Activated CD8-positive, alpha-beta memory T cell treated with anti-CD3 and anti-CD28 coated beads, Interleukin-2, amount 50 U/mL, for 1 hour (primary cell): ENCODE data around the gene MCM6.
"Not testable (repeated sequence)": the region's sequence is repeated elsewhere in the genome, so short reads cannot be mapped to it uniquely, and the experiment has no call there.

Source experiments
- DNase-seq: peaks from one replicate; pipeline ENCODE4 v3.0.0-alpha.2; 2020; ENCODE audit errors: extremely low read depth

The MCM6 gene

DNA sequence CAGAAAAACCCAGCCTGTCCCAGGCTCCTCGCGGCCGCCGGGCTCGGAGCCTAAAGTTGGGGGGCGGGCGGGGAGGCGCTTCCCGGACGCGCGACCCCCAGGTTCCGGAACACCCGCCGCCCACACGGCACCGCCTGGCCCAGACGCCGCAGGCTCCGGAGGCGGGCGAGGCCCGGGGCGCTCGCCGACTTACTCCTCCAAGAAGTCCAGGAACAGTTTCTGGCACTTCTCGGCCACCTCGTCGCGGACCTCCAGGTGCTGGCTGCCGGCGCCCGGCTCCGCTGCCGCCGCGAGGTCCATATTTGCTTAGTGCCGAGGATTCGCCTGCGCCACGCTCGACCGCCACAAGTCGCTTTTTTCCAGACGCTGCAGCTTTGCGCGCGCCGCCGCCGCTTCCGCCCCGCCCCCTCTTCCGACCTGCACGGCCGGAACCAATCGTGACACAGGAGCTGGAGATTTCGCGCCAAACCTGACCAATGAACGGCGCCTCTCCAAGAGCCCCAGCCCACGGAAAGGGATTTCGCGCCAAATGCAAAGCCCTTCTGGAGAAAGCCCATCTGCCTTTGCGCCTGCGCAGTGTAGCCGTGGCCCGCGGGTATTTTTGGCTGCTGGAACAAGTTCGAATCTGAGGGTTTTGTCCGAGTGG is at the start of gene MCM6:
Gene MCM6 (minus strand): TSS at position 378 of the 646 bp plus-strand sequence. CDS start 78 bp downstream, at position 300.
- peak; percentile 97 for DNase-seq

DNA sequence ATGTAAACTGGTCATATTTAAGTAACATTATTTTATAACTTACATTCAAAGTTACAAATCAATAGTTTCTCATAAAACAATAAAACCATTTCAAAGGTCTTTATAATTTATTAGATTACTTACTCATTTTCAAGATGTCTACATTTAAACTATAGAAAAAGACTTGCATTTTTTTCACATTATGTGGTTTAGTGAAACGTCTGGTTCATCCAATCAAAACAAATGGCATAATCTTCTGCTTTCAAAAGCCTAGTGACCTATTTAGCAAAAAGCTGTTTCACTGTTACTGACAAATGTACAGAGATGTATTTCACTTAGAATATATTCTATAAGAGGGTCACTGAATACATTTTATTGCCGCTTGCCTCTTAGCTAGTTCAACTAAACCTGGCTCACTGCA is 49.3 kb upstream of the MCM6 start:
- no peak for DNase-seq

DNA sequence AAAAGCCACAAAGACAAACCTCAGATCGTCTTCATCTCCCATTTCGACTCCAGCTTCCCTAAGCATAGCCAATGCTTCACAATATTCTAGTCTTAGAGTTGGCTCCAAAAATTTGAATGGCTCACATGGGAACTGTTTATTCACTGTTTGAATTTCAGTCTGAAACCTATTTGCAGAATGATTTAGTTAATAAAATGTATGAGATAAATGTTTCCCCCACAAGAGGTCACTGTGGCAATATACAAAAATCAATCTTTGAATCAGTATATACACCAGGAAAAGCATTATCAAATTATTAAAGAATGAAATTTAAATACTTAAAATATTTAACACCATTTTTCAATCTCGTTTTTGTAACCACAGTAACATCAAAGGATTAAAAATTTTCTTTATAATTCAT is 40.0 kb upstream of the MCM6 start:
- DNase-seq: peak; percentile 9

DNA sequence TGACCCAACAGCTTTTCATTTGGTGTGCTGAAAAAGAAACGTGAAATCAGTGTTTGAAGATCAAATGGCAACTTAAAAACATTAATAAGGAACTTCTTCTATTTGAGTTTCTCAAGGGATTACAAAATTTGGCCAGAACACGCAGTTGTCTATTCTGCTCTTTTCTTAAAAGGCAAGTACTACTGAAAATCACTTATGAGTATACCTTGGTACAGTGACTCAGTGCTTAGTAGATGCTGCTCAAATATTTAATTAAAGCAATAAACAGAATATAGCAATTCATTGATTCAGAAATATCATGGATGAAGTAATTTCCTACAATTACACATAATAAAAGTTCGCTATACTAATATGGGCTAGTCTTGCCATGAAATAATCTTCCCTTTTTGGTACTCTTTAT is 38.2 kb upstream of the MCM6 start:
- DNase-seq: no peak

DNA sequence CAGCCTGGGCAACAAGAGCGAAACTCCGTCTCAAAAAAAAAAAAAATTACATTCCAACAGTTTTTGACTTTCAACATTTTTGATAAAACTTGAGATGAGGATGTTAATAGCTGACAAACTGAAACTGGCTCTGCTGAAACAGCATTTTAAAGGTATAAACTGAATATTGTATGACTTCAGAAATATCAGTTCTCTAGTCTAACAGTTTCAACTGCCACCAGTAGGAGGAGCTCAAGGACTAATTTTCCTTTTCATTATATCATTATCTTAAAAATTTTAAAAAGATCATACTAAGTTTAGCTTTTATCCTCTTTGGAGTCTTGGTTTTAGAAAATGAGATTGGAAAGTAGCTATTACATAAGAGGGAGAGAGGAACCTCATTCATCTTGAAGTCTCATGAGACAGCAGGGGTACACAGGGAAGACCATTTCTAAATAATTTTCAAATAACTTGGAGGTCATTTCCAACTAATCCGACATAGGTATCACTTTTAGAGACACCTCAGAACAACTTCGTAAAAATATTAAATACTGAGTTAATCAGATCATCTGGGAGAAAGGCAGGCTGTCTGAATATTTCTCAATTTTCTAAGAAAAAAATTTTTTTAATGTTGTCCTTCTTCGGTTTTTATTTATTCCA is 37.6 kb upstream of the MCM6 start:
- DNase-seq: peak; percentile 13

DNA sequence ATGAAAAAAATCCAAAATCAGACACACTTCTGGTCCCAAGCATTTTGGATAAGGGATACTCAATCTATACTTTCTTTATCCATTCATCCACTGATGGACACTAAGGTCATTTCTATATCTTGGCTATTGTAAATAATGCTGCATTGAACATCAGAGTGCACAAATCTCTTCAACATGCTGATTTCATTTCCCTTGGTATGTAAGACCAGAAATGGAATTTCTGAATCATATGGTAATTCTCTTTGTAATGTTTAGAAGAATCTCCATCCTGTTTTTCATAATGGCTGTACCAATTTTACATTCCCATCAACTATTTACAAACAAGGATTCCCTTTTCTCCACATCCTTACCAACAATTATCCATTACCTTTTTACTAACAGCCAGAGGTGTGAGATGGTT is 33.7 kb upstream of the MCM6 start:
- no peak for DNase-seq

DNA sequence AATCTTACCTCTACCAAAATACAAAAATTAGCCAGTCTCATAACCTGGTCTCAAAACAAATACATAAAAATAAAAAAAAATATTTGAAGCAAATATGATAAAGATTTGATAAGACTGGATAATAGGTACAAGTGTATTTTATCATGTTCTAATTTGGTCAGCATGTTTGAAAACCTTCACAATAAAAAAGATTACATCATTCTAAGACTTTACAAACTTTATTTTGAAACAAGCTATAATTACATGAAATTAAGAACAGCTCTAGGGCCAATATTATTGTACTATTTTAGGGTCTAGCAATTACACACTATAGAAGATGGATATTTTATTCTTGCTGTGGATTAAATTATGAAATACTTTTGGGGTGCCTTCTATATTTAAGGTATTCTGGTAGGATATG is 29.4 kb upstream of the MCM6 start:
- no peak for DNase-seq

GRCh38 chr2:135904341-135904989 is 28.2 kb upstream of the MCM6 start:
- no peak for DNase-seq

- no peak for DNase-seq
These were observed 27.4 kb upstream of the MCM6 start for GRCh38 chr2:135903650-135904049.

DNA sequence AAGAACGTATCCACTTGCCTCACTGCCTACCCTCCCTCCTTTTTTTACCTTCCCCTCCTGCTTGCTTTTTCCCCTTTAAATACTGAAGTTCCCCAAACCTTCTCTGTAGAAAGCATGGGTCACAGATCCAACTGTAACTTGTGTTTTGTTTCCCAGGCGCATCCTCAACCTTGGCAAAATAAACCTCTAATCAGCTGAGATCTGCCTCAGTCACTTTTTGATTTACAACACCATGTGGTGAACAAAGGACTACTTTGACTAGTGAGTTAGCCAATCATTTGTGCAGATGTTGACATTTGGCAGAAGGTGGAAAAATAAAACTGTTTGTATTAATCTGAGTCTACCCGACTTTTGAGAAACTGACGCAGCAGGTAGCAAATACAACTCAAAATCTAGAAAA is 23.3 kb upstream of the MCM6 start:
- DNase-seq: no peak

DNA sequence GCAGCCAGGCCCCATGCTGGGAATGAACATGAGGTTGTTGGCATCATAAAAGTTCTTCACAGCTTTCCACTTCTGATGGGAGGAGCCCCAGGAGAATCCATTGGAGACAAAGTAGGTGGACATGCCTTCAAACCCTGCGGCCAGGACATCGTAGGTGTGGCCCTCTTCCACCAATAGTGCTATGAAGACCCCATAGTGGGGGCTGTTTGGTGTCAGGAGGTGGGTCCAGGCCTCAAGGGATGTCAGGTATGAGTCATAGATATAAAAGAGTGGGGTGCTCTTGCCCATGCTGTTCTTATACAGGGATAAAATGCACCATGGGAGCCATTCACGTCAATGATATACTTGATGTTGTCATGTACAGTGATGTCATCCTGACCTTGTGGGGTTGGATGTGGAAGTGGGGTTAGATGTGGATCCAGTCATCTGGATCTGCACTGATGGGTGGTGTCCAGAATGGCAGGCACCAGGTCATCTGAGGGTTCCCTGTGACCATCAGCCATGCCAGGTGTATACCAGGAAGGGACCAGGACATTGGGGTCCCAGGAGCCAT is 22.1 kb upstream of the MCM6 start:
- no peak for DNase-seq

GRCh38 chr2:135894930-135895329 is 18.7 kb upstream of the MCM6 start:
- no peak for DNase-seq

GRCh38 chr2:135893374-135893794 is 17.1 kb upstream of the MCM6 start:
- no peak for DNase-seq

- DNase-seq: no peak
These were observed 14.6 kb upstream of the MCM6 start for GRCh38 chr2:135890835-135891234.

DNA sequence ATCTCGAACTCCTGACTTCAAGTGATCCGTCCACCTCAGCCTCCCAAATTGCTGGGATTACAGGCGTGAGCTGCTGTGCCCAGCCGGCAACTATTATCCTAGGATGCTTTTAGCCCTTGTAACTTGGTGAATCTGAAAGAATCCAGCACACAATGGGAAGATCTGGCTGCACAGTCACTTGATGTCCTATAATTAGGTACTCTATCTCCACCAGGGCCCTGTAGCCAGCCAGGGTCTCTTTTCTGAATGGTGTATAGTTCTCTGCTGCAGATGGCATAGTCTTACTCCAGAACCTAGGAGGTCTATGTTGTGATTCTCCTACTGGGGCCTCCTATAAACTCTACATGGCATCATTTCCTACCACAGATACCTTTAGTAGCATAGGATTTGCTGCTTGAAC is 13.9 kb upstream of the MCM6 start:
- no peak for DNase-seq

DNA sequence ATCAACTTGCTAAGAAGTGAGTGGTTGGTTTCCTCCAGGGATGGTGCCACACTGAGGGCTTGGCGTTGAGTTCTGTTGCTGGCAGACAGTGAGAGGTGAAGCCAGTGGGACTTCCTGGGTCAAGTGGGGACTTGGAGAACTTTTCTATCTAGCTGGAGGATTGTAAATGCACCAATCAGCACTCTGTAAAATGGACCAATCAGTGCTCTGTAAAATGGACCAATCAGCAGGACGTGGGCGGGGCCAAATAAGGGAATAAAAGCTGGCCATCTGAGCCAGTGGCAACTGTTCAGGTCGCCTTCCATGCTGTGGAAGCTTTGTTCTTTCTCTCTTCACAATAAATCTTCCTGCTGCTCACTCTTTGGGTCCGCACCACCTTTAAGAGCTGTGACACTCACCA is 12.3 kb upstream of the MCM6 start:
- DNase-seq: not testable (repeated sequence)

DNA sequence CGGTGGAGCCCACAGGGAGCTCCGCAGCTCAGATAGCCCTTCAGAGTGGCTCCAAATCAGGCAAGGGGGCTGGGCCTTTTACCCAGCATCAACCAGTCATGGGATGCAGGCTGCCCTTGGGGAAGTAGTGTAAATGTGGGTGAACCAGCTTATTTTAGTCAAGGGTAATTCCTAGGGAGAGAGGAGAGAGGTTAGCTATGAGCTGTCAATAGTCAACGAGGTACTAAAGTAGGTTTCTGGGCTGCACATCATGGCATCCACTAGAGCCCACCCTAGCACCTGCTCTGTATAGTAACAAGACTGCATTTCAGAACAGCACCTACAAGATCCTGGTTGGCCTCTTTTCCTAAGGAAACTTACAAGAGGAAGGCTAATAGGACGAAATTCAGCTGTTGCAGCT is 9.5 kb upstream of the MCM6 start:
- no peak for DNase-seq

GRCh38 chr2:135882415-135882814 is 6.2 kb upstream of the MCM6 start:
- no peak for DNase-seq

DNA sequence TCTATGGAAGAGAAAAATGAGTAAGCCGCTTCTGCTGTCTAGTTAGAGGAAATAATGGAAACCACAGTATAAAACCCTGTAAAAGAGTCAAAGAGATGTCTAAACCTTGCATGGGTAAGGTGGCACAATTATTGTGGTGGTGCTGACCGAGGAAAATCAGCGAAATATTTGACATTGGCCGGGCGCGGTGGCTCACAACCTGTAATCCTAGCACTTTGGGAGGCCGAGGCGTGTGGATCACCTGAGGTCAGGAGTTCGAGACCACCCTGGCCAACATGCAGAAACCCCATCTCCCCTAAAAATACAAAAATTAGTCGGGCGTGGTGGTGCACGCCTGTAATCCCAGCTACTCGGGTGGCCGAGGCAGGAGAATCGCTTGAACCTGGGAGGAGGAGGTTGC is 527 bp upstream of the MCM6 start:
- not testable (repeated sequence) for DNase-seq

GRCh38 chr2:135875491-135876065 is 665 bp downstream of the MCM6 start:
- DNase-seq: peak; percentile 45

DNA sequence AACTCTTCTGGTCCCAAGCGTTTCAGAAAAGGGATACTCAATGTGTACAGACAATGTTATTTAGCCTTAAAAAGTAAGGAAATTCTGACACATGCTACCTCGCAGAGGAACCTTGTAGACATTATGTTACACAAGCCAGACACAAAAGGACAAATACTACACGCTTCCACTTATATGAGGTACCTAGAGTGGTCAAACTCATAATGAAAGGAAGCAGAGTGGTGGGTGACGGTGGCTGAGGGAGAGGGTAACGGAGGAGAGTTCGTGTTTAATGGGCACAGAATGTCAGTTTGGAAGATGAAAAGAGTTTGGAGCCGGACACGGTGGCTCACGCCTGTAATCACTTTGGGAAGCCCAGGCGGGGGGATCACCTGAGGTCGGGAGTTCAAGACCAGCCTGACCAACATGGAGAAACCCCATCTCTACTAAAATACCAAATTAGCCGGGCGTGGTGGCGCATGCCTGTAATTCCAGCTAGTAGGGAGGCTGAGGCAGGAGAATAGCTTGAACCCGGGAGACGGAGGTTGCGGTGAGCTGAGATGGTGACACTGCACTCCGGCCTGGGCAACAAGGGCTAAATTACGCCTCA is 1.4 kb downstream of the MCM6 start:
- DNase-seq: no peak

GRCh38 chr2:135870571-135870970 is 5.7 kb downstream of the MCM6 start:
- no peak for DNase-seq
